GM18867 (cell line): ENCODE measurements around the gene DEGS1.
"Not testable (repeated sequence)": the region's sequence is repeated elsewhere in the genome, so short reads cannot be mapped to it uniquely, and the experiment has no call there.

Experiments
- ATAC-seq: cut with Tn5 transposase; IDR thresholded peaks from one replicate; pipeline ENCODE4 v1.9.1; 2021; ENCODE audit warnings: mild to moderate bottlenecking, moderate library complexity; ENCODE audit not compliant: unreplicated experiment

The DEGS1 gene

DNA sequence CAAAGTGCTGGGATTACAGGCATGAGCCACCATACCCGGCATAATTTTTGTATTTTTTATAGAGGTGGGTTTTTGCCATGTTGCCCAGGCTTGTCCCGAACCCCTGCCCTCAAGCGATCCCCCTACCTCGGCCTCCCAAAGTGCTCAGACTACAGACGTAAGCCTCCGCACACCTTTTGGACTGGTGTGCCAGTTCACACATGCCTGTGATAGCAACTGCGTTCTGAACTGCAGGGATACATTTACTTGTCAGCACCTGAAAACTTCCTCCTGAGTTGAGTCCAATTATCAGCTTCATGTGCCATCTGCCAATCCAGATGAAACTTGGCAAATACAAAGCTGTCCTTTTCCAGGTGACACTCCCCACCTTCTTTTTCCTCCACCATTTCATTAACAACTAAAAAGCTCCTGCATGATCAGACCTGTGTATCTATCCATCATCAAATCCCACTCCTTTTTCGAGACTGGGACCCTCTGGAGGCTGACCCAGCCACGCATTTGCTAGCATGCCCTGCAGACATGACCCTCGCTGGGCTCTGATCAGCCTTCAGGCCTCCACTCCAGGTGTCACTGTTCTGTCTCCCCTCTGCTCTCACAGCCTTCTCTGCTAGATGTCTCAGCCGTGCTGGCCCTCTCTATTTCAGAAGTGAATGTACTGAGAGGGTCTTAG, 2.1 kb upstream of the DEGS1 start:
- ATAC-seq, result no peak

DNA sequence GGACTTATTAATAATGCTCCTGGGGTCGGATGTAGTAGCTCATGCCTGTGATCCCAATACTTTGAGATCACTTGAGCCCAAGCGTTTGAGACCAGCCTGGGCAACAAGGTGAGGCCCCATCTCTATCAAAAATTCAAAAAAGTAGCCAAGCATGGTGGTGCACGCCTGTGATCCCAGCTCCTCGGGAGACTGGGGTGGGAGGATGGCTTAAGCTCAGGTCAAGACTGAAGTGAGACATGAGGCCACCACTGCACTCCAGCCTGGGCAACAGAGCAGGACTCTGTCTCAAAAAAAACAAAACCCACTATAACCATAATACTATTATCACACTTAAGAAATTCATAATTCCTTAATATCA, 1.6 kb upstream of the DEGS1 start:
- no peak for ATAC-seq

DNA sequence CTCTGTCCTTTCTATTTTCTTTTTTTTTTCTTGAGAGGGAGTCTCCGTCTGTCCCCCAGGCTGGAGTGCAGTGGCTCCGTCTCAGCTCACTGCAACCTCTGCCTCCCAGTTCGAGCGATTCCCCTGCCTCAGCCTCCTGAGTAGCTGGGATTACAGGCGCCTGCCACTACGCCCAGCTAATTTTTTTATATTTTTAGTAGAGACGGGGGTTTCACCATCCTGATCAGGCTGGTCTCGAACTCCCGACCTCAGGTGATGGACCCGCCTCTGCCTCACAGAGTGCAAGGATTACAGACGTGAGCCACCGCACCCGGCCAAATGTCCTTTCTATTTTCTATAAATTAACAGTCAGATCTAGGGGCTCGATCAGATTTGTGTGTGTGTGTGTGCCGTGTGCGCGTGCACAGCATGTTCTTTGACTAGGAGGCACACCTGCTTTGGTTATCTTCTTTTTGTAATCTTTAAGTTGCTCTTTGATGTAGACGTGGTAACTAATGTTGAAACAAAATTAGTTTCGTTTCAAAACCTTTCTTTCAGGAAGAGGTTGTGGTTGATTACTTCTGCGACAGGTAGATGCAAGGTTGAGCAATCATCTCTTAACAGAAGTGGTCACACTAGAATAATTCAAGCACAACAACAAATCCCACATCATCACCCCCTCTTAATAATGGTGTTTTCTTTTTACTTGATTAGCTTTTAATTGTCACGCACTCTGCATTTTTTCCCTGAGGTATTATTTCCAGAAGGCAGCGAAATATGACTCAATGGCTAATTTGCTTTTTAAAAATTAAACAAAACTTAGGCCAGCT, 779 bp upstream of the DEGS1 start:
- ATAC-seq, result peak; percentile 41

DNA sequence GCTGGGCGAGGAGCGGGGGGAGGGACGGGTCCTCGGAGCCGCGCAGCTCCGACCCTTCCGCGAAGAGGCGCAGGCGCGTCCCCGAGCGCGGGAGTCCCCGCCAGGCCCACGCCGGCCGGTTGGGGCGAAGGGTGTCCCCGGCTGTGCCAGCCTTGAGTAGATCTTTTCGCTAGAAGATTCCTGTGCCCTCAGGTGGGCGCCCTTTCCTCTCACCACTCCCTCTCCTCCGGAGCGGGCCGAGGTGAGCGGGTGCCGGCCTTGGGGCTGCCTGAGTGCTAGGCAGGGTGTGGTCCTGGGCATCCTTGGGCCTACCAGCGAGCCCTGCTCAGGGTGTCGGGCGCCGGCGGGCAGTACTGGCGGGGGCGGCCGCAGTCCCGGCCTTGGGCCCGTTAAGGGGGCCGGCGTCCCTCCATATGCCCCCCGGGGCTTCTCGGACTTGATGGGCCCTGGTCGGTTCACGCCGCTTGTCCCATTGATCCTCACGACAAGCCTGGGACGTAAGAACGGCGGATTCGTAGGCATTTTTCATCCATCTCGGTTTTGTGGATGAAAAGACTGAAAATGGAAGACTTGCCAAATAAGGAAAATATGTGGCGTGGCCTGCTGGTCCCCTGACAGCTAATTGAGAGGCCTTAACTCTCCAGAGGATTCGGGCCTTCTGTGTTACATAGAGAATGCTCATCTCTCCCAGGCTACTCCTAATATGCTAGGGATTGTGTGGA, 712 bp downstream of the DEGS1 start:
- ATAC-seq, result peak; percentile 50

DNA sequence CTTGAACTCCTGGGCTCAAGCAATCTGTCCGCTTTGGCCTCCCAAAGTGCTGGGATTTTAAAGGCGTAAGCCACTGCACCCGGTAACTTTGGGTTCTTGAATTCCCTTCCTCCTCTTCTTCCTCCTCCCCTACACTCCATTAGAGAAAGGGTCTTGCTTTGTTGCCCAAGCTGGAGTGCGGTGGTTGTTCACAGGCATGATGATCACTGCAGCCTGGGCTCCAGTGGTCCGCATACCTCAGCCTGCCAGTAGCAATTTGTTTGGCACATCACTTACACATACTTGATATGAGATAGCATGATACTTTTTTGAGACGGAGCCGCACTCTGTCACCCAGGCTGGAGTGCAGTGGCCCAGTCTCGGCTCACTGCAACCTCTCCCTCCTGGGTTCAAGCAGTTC, 2.2 kb downstream of the DEGS1 start:
- no peak for ATAC-seq

DNA sequence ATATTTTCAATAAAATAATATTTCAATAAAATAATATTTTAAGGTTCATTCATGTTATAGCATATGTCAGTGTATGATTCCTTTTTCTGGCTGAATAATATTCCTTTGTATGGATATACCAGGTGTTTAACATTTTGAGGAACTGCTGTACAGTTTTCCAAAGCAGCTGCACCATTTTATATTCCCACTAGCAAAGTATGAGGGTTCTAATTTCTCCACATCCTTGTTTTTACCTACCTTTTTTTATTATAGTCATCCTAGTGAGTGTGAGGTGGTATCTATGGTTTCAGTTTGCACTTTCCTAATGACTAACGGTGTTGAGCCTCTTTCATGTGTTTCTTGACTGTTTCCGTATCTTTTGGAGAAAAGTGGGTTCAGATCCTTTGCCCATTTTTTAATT, 5.2 kb downstream of the DEGS1 start:
- no peak for ATAC-seq

DNA sequence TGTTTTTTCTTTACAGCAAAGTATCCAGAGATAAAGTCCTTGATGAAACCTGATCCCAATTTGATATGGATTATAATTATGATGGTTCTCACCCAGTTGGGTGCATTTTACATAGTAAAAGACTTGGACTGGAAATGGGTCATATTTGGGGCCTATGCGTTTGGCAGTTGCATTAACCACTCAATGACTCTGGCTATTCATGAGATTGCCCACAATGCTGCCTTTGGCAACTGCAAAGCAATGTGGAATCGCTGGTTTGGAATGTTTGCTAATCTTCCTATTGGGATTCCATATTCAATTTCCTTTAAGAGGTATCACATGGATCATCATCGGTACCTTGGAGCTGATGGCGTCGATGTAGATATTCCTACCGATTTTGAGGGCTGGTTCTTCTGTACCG, 6.5 kb downstream of the DEGS1 start:
- ATAC-seq, result no peak

DNA sequence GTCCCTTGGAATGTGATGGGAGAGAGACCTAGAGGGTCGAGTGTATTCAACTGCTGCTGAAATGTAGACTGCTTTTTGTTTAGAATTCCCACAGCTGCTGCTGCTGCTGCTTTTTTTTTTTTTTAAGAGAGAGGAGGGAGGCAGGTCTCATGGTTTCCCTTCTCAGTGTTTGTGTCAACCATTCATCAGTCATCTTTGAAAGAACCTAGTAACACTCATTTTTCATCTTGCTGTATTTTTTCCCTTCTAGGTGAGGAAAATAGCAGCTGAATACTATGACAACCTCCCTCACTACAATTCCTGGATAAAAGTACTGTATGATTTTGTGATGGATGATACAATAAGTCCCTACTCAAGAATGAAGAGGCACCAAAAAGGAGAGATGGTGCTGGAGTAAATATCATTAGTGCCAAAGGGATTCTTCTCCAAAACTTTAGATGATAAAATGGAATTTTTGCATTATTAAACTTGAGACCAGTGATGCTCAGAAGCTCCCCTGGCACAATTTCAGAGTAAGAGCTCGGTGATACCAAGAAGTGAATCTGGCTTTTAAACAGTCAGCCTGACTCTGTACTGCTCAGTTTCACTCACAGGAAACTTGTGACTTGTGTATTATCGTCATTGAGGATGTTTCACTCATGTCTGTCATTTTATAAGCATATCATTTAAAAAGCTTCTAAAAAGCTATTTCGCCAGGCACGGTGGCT, 9.2 kb downstream of the DEGS1 start:
- peak; percentile 35 for ATAC-seq

DNA sequence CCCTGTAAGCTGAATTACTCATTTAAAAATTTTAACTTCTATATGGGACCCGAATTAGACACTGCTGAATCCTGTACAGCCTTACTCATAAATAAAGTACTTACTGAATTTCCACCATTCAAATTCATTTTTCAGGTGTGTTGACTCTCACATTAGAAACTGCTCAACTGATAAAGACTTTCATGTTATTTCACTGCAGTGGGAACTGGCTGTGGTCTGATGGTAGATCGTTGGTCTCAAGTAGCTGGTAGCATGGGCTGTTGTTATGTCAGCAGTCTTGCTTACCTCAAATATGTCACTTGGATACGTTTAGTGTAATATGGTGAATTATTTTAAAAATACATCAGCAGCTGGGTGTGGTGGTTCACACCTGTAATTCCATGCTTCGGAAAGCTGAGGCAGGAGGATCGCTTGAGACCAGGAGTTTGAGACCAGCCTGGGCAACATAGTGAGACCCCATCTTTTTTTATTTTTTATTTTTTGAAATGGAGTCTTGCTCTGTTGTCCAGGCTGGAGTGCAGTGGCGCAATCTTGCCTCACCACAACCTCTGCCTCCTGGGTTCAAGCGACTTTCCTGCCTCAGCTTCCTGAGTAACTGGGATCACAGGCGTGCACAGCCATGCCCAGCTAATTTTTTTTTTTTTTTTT, 10.4 kb downstream of the DEGS1 start:
- no peak for ATAC-seq

DNA sequence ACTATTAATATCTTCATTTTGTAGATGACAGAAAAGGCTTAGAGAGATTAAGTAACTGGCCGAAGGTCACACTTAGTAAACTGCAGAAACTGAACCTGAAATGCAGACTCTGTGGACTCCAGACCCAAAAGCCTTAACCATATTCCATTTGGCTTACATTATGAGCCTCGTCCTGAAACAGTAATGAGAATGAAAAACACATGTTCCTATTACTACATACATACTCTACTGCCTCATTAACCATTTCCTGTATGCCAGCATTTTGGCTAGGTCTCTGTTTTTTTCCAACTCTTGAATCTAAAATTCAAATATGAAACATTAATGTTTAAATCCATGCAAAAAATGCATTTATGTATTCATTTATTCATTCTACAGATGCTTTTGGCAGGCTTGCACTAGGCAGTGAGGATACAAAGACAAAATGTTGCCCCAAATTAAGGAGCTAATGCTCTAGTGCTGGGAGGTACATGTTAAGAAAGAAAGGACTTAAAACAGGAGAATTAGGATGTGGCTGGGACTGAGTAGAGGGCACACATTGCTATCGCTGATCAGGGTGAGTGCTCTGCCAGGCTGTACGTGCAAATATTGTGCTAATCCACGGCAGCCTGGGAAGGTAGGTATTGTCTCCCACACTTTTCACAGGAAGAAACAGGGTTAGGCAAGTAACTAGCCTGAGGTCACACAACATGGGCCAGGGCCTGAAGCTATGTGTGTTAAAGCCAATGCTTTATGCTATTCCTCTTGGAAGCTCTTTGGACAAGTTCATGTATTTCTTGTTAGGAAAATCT, 14.0 kb downstream of the DEGS1 start:
- no peak for ATAC-seq

DNA sequence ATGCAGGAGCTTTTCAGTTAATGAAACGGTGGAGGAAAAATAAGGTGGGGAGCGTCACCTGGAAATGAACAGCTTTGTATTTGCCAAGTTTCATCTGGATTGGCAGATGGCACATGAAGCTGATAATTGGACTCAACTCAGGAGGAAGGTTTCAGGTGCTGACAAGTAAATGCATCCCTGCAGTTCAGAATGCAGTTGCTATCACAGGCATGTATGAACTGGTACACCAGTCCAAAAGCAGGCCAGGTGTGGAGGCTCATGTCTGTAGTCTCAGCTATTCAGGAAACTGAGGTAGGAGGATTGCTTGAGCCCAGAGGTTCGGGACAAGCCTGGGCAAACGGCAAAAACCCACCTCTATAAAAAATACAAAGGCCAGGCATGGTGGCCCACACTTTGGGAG, 15.5 kb downstream of the DEGS1 start:
- no peak for ATAC-seq

DNA sequence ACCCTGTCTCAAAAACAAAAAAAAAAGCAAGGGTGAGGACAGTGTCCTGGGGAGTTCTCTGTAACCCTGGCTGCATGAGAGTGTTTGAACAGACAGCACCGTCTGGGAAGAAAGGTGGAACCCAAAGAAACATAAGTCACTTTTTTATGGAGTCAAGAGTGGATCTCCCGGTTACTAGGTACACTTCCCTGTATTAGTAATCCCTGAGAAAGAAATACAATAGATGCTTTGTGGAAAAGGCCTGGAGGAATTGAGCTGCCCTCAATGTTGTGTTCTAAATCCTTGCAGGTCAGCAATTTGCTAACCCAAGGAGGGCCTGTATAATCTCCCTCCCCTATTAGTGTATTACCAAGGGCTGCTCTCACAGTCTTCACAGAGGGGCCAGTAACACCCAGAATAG, 16.6 kb downstream of the DEGS1 start:
- no peak for ATAC-seq

DNA sequence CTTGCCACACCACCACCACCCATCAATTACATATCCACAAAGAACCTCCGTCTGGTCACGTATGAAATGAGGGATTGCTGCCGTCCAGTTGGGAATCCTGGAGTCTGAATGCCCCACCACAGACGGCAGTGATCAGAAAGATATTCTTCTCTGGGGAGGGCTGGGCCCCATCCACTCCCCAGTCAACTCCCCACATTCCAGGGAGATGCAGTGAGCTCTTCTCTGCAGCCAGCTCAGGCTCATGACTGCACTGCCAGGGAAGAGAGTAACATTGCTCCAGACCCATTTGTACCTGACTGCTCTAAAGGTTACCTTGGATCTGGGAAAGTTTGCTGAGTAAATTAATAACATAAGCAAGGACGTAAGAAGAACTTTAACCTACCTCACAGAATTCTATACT, 18.3 kb downstream of the DEGS1 start:
- ATAC-seq, result no peak

DNA sequence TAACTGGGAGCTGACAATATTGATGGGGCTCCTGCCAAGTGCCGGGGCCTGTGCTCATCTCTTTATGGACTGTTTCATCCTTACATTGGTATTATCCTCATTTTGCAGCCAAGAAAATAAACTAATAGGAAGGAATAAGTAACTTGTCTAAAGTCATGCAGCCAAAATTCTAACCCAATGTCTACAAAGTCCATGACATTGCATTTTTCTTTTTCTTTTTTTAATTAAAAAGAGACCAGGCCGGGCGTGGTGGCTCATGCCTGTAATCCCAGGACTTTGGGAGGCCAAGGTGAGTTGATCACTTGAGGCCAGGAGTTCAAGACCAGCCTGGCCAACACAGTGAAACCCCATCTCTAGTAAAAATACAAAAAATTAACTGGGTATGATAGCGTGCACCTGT, 18.8 kb downstream of the DEGS1 start:
- no peak for ATAC-seq

DNA sequence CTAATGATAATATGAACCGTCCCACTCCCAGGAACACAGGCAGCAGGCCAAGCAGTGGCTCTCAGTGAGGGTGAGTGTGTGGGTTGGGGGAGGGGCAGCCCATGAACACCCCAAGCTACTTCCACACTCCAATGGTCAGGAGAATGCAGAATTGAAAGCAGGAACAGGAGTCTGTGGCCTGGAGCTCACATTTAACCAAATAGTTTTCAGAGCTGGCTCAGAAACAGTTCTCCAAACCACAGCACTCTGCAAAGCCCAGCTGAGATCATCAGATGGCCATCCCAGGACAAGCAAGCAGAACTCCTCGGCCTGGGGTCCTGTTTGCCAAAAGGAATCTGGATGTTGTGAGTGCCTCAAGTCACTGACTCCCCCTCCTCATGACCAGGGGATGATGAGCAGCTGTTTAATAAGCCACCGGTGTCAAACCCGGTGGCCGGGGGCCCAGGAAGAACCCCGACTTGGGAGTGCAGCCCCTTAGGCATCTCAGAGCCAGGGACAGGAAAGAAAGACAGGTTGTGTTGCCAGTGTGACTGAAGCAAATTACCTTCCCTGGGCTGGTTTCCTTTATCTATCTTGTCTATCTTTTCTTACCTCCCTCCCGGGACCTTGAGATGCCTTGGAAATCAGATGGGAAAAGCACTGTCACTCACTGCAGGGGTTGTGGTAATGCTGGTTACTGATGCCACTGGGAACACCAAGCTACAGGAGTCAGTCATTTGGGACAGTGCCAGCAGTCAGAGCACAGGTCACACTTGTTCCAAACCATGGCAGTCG, 20.4 kb downstream of the DEGS1 start:
- peak; percentile 51 for ATAC-seq

DNA sequence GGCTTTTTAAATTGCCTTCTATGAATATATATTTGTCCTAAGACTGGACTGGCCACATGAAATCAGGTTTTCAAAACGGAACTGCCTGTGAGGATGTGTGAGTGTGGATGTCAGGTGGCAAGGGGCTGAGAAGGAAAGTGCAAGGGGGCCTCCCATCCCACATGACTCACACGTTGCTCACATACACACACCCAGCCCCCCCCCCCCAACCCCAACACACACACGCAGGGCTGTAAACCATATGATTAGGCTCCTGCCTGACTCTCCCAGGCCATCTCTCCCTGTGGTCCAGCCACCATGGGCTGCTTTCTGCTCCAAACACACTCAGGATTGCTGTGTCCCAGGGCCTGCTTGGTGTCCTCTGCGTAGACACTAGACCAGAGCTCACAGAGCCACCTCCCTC, 22.4 kb downstream of the DEGS1 start:
- ATAC-seq, result no peak

DNA sequence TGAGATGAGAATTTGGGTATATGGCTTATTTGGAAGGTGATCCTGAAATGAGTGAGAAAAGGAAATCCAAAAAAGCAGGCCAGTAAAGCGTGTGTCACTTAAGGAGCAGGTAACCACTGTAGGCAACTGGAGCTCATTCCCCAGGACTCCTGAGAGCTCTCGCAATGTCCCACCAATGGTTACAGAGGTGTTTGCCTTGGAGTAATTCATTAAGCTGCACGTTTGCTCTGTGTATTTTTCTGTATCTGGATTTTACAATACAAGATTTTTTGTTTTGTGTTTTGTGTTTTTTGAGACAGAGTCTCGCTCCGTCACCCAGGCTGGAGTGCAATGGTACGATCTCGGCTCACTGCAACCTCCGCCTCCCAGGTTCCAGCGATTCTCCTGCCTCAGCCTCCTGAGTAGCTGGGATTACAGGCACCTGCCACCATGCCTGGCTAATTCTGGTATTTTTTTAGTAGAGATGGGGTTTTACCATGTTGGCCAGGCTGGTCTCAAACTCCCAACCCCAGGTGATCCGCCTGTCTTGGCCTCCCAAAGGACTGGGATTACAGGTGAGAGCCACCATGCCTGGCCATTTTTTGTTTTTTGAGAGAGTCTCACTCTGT, 23.0 kb downstream of the DEGS1 start:
- ATAC-seq, result not testable (repeated sequence)

DNA sequence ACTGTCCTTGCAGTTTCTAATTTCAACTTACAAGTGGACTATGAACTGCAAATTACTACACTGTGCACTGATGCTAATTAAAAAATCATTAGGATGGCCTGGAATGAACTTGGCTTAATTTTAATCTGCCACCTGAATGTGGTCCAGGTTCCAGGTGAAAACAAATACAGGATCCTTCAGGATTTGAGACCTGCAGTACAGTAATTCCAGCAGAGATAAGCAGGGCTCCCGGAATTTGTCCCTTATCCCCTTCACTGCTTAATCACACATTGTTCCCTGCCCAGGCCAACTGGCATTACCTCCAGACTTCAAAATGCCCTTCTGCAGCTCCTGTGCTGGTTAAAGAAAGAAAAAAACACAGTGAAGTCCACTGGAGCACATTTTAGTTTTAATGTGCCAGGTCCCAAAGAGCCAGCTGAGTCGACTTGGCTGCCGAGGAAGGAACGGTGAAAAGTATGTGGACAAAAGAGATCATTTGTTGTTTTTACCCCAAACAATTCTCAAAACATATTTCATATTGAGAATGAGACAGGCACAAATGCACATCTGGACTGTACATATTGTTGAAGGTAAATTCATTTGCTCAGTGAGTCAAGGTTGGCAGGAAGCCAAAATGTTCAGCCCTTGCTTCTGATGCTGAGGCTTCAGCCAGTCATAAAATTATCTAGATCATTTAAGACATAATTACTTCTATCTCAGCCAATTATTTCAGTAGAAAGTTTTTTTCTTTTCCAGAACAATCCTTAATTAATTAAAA, 28.3 kb downstream of the DEGS1 start:
- ATAC-seq, result no peak
